Measurements from ENCODE around the gene MUCL3.
"Not testable (repeated sequence)": the region's sequence is repeated elsewhere in the genome, so short reads cannot be mapped to it uniquely, and the experiment has no call there.

- TF ChIP-seq, protein P1, sequence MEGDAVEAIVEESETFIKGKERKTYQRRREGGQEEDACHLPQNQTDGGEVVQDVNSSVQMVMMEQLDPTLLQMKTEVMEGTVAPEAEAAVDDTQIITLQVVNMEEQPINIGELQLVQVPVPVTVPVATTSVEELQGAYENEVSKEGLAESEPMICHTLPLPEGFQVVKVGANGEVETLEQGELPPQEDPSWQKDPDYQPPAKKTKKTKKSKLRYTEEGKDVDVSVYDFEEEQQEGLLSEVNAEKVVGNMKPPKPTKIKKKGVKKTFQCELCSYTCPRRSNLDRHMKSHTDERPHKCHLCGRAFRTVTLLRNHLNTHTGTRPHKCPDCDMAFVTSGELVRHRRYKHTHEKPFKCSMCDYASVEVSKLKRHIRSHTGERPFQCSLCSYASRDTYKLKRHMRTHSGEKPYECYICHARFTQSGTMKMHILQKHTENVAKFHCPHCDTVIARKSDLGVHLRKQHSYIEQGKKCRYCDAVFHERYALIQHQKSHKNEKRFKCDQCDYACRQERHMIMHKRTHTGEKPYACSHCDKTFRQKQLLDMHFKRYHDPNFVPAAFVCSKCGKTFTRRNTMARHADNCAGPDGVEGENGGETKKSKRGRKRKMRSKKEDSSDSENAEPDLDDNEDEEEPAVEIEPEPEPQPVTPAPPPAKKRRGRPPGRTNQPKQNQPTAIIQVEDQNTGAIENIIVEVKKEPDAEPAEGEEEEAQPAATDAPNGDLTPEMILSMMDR (IDR thresholded peaks at IDR 0.05; ENCODE audit: insufficient read depth, low read depth, low read length): not testable (repeated sequence)
- not testable (repeated sequence) for TF ChIP-seq EZH2 (IDR thresholded peaks at IDR 0.05; ENCODE audit: insufficient read depth, low read length)
Measured at GRCh38 chr6:30924040-30924627, 16.6 kb upstream of the MUCL3 start.

Measured in astrocyte (in vitro differentiated cells and primary cell).